HepG2 (cell line): Measurements from ENCODE around the gene CUEDC2. TPM values are rescaled to one million over a fixed set of nuclear protein-coding genes. Genes with fewer than 3 reads are reported as not detected.

ENCODE experiments used
- ATF7-NPFF ChIP-seq: sonication (generic); formaldehyde crosslinking; IDR thresholded peaks from 2 replicates; pipeline ENCODE4 v1.8.1; 2023; ENCODE audit warnings: mild to moderate bottlenecking, low read depth, missing genetic modification reagents, moderate library complexity
- ATRX ChIP-seq: sonication (generic); formaldehyde crosslinking; IDR thresholded peaks from 2 replicates; pipeline ENCODE4 v1.4.0; 2020; ENCODE audit warnings: missing genetic modification reagents, borderline replicate concordance
- CEBPB ChIP-seq: IDR thresholded peaks from 2 replicates; pipeline ENCODE4 v1.6.1; 2011; ENCODE audit warnings: low read depth, low read length, improper control_type of control experiment, borderline replicate concordance
- ETV6 ChIP-seq: sonication (generic); formaldehyde crosslinking; conservative IDR thresholded peaks from 2 replicates; pipeline ENCODE4 v1.4.0; 2020; ENCODE audit warnings: missing genetic modification reagents
- GFI1 ChIP-seq: sonication (generic); formaldehyde crosslinking; IDR thresholded peaks from 2 replicates; pipeline ENCODE4 v1.5.0; 2020; ENCODE audit warnings: missing genetic modification reagents, mild to moderate bottlenecking, borderline replicate concordance
- IRX3 ChIP-seq: sonication (generic); formaldehyde crosslinking; IDR thresholded peaks from 2 replicates; pipeline ENCODE4 v1.8.1; 2023; ENCODE audit warnings: mild to moderate bottlenecking, low read depth, missing genetic modification reagents, borderline replicate concordance
- KDM1A ChIP-seq: IDR thresholded peaks from 2 replicates; pipeline ENCODE4 v1.6.1; 2016; ENCODE audit warnings: missing compliant biosample characterization
- RFX3 ChIP-seq: IDR thresholded peaks from 2 replicates; pipeline ENCODE4 v1.6.1; 2016; ENCODE audit warnings: missing biosample characterization, missing genetic modification reagents
- SMAD9 ChIP-seq: sonication (generic); formaldehyde crosslinking; IDR thresholded peaks from 2 replicates; pipeline ENCODE4 v1.5.1; 2020; ENCODE audit warnings: mild to moderate bottlenecking, missing genetic modification reagents
- SNAI1 ChIP-seq: sonication (generic); formaldehyde crosslinking; IDR thresholded peaks from 2 replicates; pipeline ENCODE4 v1.5.0; 2020; ENCODE audit warnings: mild to moderate bottlenecking, missing genetic modification reagents, borderline replicate concordance
- SNRNP70 ChIP-seq: fragments of 200-400 bp; formaldehyde crosslinking; IDR thresholded peaks from 2 replicates; pipeline ENCODE4 v1.6.1; 2017; ENCODE audit warnings: mild to moderate bottlenecking, low read depth, low read length, moderate library complexity
- SOX6 ChIP-seq, 2 experiments: fragments of 450-650 bp in 1 of 2; sonication (generic) in 1 of 2; formaldehyde crosslinking in 1 of 2; IDR thresholded peaks; 2 replicates each; pipeline versions ENCODE4 v1.4.0 to v1.6.1; 2017 to 2020; ENCODE audit warnings: antibody characterized with exemption in 1 of 2, mild to moderate bottlenecking in 1 of 2, missing genetic modification reagents in 1 of 2
- SUZ12 ChIP-seq: fragments of 150-350 bp; IDR thresholded peaks from 2 replicates; pipeline ENCODE4 v1.6.1; 2014; ENCODE audit warnings: low read depth, low read length
- TBP ChIP-seq: sonication (generic); formaldehyde crosslinking; IDR thresholded peaks from 2 replicates; pipeline ENCODE4 v1.5.0; 2020; ENCODE audit warnings: missing genetic modification reagents
- ZNF260 ChIP-seq: sonication (generic); formaldehyde crosslinking; IDR thresholded peaks from 2 replicates; pipeline ENCODE4 v1.4.0; 2020; ENCODE audit warnings: missing genetic modification reagents, low read depth, mild to moderate bottlenecking, borderline replicate concordance
- ZNF562 ChIP-seq: sonication (generic); formaldehyde crosslinking; IDR thresholded peaks from 2 replicates; pipeline ENCODE4 v1.8.0; 2022; ENCODE audit warnings: missing genetic modification reagents, borderline replicate concordance
- ZNF75D ChIP-seq: sonication (generic); formaldehyde crosslinking; IDR thresholded peaks from 2 replicates; pipeline ENCODE4 v1.8.1; 2023; ENCODE audit warnings: missing genetic modification reagents, mild to moderate bottlenecking, borderline replicate concordance
- ZNF850 ChIP-seq: sonication (generic); formaldehyde crosslinking; conservative IDR thresholded peaks from 2 replicates; pipeline ENCODE4 v1.9.0; 2021; ENCODE audit warnings: mild to moderate bottlenecking, missing genetic modification reagents
- polyA plus RNA-seq, 8 experiments: library from polyadenylated mRNA; depleted of rRNA in 3 of 8; stranded (reverse) in 7 of 8; unstranded in 1 of 8; fragments of >200 nt; fragmentation: Illumina TruSeq in 4 of 8; extraction: Trizol in 4 of 8; gene quantifications; 2 replicates each; pipeline versions ENCODE4 v1.2.1 to v1.2.3, GENCODE V29; 2011 to 2016; ENCODE audit warnings: low read depth in 4 of 8, missing spikeins in 1 of 8, mixed read lengths in 1 of 8; ENCODE audit not compliant: insufficient read depth in 1 of 8
- total RNA-seq, 5 experiments: library from RNA; depleted of rRNA; stranded (reverse); fragments of >200 nt; fragmentation: Illumina TruSeq; extraction: Trizol; gene quantifications; 2 replicates each; pipeline ENCODE4 v1.2.3, GENCODE V29; 2016; ENCODE audit warnings: low read depth in 1 of 5
- TF ChIP-seq, protein P1 (sequence below): IDR thresholded peaks from 2 replicates; pipeline ENCODE4 v1.6.1; 2016; ENCODE audit warnings: mild to moderate bottlenecking
- TF ChIP-seq, protein P2 (sequence below): sonication (generic); formaldehyde crosslinking; IDR thresholded peaks from 2 replicates; pipeline ENCODE4 v1.5.0; 2020; ENCODE audit warnings: mild to moderate bottlenecking, missing genetic modification reagents
- TF ChIP-seq, protein P3 (sequence below): sonication (generic); formaldehyde crosslinking; IDR thresholded peaks from 2 replicates; pipeline ENCODE4 v1.5.1; 2020; ENCODE audit warnings: missing genetic modification reagents, mild to moderate bottlenecking, borderline replicate concordance
- TF ChIP-seq, protein P4 (sequence below): sonication (generic); formaldehyde crosslinking; IDR thresholded peaks from 2 replicates; pipeline ENCODE4 v1.9.0; 2022; ENCODE audit warnings: missing genetic modification reagents, mild to moderate bottlenecking, borderline replicate concordance

The CUEDC2 gene
- total and polyA plus RNA-seq, 2 of the 13 experiments (the other 11 are each of a cell fraction or from before 2014, with no cell fraction given) = 13.1 to 18.4 TPM

DNA sequence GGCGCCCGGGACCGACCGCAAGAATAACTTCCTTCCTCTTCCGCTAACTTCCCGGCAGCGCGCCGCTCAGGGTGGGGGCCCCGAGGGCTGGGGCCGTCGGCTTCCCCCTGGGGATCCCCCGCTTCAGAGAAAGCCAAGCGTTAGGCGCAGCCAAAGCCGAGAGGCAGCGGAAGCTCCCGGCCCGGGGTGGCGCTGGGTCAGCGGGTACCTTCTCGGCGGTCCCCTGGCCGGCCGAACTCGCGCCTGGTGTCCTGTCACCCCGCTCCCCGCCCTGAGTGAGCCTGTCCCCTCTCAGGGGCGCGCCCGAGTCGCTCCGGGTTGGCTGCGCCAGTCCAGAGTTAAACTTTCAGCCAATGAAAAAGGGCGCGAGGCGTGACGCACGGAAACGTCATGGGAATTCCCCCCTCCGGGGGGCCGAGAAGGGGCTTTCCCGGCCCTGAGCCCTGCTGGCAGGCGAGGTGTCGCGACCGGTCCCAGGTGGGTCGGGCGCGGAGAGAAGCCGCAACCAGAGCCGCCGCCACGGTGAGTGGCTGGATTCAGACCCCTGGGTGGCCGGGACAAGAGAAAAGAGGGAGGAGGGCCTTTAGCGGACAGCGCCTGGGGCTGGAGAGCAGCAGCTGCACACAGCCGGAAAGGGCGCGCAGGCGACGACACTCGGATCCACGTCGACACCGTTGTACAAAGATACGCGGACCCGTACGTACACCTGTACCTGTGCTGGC lies 38.1 kb downstream of the CUEDC2 start (continued):
- TF ChIP-seq ZNF850 (CRISPR knock-in tag) (no peak), SNAI1 (CRISPR knock-in tag) (no peak), KDM1A (CRISPR knock-in tag) (no peak), ATRX (CRISPR knock-in tag) (no peak), IRX3 (CRISPR knock-in tag) (no peak), RFX3 (CRISPR knock-in tag) (no peak), TBP (no peak), SUZ12 (no peak), ZNF562 (CRISPR knock-in tag) (no peak), SOX6 (IDR thresholded peaks at IDR 0.05) (no peak), SOX6 (CRISPR knock-in tag; IDR thresholded peaks at IDR 0.05) (no peak; the same call in none of the 2 replicates), SMAD9 (no peak), GFI1 (CRISPR knock-in tag) (peak; percentile 54; the same call in 1 of the 2 replicates), ZNF75D (CRISPR knock-in tag) (no peak), ZNF260 (CRISPR knock-in tag) (no peak), SNRNP70 (no peak), ETV6 (peak; percentile 100), CEBPB (no peak), ATF7-NPFF (CRISPR knock-in tag) (0 out of 2 replicates have a peak, but pooled peaks have one; percentile 39)
- TF ChIP-seq, protein P1, sequence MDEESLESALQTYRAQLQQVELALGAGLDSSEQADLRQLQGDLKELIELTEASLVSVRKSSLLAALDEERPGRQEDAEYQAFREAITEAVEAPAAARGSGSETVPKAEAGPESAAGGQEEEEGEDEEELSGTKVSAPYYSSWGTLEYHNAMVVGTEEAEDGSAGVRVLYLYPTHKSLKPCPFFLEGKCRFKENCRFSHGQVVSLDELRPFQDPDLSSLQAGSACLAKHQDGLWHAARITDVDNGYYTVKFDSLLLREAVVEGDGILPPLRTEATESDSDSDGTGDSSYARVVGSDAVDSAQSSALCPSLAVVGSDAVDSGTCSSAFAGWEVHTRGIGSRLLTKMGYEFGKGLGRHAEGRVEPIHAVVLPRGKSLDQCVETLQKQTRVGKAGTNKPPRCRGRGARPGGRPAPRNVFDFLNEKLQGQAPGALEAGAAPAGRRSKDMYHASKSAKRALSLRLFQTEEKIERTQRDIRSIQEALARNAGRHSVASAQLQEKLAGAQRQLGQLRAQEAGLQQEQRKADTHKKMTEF = peak; percentile 88; the same call in 1 of the 2 replicates
- TF ChIP-seq, protein P2, sequence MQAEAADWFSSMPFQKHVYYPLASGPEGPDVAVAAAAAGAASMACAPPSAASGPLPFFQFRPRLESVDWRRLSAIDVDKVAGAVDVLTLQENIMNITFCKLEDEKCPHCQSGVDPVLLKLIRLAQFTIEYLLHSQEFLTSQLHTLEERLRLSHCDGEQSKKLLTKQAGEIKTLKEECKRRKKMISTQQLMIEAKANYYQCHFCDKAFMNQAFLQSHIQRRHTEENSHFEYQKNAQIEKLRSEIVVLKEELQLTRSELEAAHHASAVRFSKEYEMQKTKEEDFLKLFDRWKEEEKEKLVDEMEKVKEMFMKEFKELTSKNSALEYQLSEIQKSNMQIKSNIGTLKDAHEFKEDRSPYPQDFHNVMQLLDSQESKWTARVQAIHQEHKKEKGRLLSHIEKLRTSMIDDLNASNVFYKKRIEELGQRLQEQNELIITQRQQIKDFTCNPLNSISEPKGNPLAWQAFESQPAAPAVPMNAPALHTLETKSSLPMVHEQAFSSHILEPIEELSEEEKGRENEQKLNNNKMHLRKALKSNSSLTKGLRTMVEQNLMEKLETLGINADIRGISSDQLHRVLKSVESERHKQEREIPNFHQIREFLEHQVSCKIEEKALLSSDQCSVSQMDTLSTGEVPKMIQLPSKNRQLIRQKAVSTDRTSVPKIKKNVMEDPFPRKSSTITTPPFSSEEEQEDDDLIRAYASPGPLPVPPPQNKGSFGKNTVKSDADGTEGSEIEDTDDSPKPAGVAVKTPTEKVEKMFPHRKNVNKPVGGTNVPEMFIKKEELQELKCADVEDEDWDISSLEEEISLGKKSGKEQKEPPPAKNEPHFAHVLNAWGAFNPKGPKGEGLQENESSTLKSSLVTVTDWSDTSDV (CRISPR knock-in tag) = no peak
- TF ChIP-seq, protein P3, sequence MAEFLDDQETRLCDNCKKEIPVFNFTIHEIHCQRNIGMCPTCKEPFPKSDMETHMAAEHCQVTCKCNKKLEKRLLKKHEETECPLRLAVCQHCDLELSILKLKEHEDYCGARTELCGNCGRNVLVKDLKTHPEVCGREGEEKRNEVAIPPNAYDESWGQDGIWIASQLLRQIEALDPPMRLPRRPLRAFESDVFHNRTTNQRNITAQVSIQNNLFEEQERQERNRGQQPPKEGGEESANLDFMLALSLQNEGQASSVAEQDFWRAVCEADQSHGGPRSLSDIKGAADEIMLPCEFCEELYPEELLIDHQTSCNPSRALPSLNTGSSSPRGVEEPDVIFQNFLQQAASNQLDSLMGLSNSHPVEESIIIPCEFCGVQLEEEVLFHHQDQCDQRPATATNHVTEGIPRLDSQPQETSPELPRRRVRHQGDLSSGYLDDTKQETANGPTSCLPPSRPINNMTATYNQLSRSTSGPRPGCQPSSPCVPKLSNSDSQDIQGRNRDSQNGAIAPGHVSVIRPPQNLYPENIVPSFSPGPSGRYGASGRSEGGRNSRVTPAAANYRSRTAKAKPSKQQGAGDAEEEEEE (CRISPR knock-in tag) = 0 out of 2 replicates have a peak, but pooled peaks have one; percentile 47
- TF ChIP-seq, protein P4, sequence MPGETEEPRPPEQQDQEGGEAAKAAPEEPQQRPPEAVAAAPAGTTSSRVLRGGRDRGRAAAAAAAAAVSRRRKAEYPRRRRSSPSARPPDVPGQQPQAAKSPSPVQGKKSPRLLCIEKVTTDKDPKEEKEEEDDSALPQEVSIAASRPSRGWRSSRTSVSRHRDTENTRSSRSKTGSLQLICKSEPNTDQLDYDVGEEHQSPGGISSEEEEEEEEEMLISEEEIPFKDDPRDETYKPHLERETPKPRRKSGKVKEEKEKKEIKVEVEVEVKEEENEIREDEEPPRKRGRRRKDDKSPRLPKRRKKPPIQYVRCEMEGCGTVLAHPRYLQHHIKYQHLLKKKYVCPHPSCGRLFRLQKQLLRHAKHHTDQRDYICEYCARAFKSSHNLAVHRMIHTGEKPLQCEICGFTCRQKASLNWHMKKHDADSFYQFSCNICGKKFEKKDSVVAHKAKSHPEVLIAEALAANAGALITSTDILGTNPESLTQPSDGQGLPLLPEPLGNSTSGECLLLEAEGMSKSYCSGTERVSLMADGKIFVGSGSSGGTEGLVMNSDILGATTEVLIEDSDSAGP (CRISPR knock-in tag) = peak; percentile 66; the same call in 1 of the 2 replicates
